ENCODE measurements around the gene SMG5. TPM values are rescaled to one million over a fixed set of nuclear protein-coding genes. Genes with fewer than 3 reads are reported as not detected.

The SMG5 gene
- total RNA-seq, 3 donors from 2014 or later = 35.7 to 67.8 (median 54.7) TPM

- TF ChIP-seq CTCF (IDR thresholded peaks at IDR 0.05) (no peak), POLR2AphosphoS5 (IDR thresholded peaks at IDR 0.05) (no peak), POLR2A (IDR thresholded peaks at IDR 0.05) (no peak)
- intact Hi-C loops (cut with DNase I; ENCODE audit: low total_unique reads) = no loop called here
- DNase-seq (ENCODE audit: low spot score in 2 of 2) = no peak
- Histone ChIP-seq H3K36me3 (peaks cover 16% of the 10 kb centered on the region), H3K4me3 (no peak overlapping the region), H3K27ac (no peak overlapping the region), H3K4me1 (no peaks in the 10 kb centered on the region), H3K27me3 (no peaks in the 10 kb centered on the region), H3K9me3 (no peaks in the 10 kb centered on the region)
These were observed 21.7 kb downstream of the SMG5 start for GRCh38 chr1:156260896-156261295.

GRCh38 chr1:156259805-156260204 lies 22.8 kb downstream of the SMG5 start:
- TF ChIP-seq CTCF (IDR thresholded peaks at IDR 0.05) (no peak), POLR2AphosphoS5 (IDR thresholded peaks at IDR 0.05) (no peak), POLR2A (IDR thresholded peaks at IDR 0.05) (no peak)
- Histone ChIP-seq H3K36me3 (peaks cover 16% of the 10 kb centered on the region), H3K4me1 (no peaks in the 10 kb centered on the region), H3K9me3 (no peaks in the 10 kb centered on the region), H3K4me3 (no peak overlapping the region), H3K27me3 (no peaks in the 10 kb centered on the region), H3K27ac (no peak overlapping the region)
- intact Hi-C loops (cut with DNase I; ENCODE audit: low total_unique reads) = no loop called here
- DNase-seq (ENCODE audit: low spot score in 2 of 2) = no peak

GRCh38 chr1:156258859-156259258 lies 23.8 kb downstream of the SMG5 start:
- intact Hi-C loops (cut with DNase I; ENCODE audit: low total_unique reads) = no loop called here
- H3K36me3 ChIP-seq = peaks cover 16% of the 10 kb centered on the region
- H3K4me3 ChIP-seq = no peak overlapping the region

GRCh38 chr1:156257711-156258110 lies 24.9 kb downstream of the SMG5 start:
- TF ChIP-seq POLR2AphosphoS5 (IDR thresholded peaks at IDR 0.05) (no peak), CTCF (IDR thresholded peaks at IDR 0.05) (no peak), POLR2A (IDR thresholded peaks at IDR 0.05) (no peak)
- no peak for DNase-seq (ENCODE audit: low spot score in 2 of 2)
- Histone ChIP-seq H3K4me3 (no peak overlapping the region), H3K36me3 (peaks cover 22% of the 10 kb centered on the region), H3K27ac (no peak overlapping the region), H3K4me1 (no peaks in the 10 kb centered on the region), H3K9me3 (no peaks in the 10 kb centered on the region), H3K27me3 (no peaks in the 10 kb centered on the region)
- intact Hi-C loops (cut with DNase I; ENCODE audit: low total_unique reads) = no loop called here

More at GRCh38 chr1:156258859-156259258, 23.8 kb downstream of the SMG5 start:
- Histone ChIP-seq H3K4me1 (no peaks in the 10 kb centered on the region), H3K27me3 (no peaks in the 10 kb centered on the region), H3K27ac (no peak overlapping the region), H3K9me3 (no peaks in the 10 kb centered on the region)
- DNase-seq (ENCODE audit: low spot score in 2 of 2) = no peak
- TF ChIP-seq POLR2AphosphoS5 (IDR thresholded peaks at IDR 0.05) (no peak), POLR2A (IDR thresholded peaks at IDR 0.05) (no peak), CTCF (IDR thresholded peaks at IDR 0.05) (no peak)

- DNase-seq (ENCODE audit: low spot score in 2 of 2) = no peak
- Histone ChIP-seq H3K4me1 (no peaks in the 10 kb centered on the region), H3K27me3 (no peaks in the 10 kb centered on the region), H3K36me3 (peaks cover 14% of the 10 kb centered on the region), H3K4me3 (no peak overlapping the region), H3K27ac (no peak overlapping the region), H3K9me3 (no peaks in the 10 kb centered on the region)
- intact Hi-C loops (cut with DNase I; ENCODE audit: low total_unique reads) = no loop called here
- TF ChIP-seq CTCF (IDR thresholded peaks at IDR 0.05) (no peak), POLR2A (IDR thresholded peaks at IDR 0.05) (no peak), POLR2AphosphoS5 (IDR thresholded peaks at IDR 0.05) (no peak)
These were observed 29.0 kb downstream of the SMG5 start for GRCh38 chr1:156253634-156254033.

Data from breast epithelium (tissue), 4 donors.